H9 (cell line): Measurements from ENCODE around the gene GPC6. TPM values are rescaled to one million over a fixed set of nuclear protein-coding genes. Genes with fewer than 3 reads are reported as not detected.

Source experiments
- DNase-seq: peaks from one replicate; pipeline ENCODE4 v3.0.0-alpha.2; 2017
- H2AFZ ChIP-seq: one replicate; pipeline ENCODE4 v1.6.1; 2013; ENCODE audit warnings: mild to moderate bottlenecking, low read length, control low read depth, moderate library complexity
- H2AK5ac ChIP-seq: 2 replicates; pipeline ENCODE4 v1.6.1; 2013; ENCODE audit warnings: low read length, control low read depth, mixed read lengths; ENCODE audit not compliant: insufficient read length
- H2BK120ac ChIP-seq: one replicate; pipeline ENCODE4 v1.6.1; 2013; ENCODE audit warnings: low read depth, mild to moderate bottlenecking, low read length, control low read depth, inconsistent platforms; ENCODE audit not compliant: poor library complexity, severe bottlenecking
- H2BK12ac ChIP-seq: 2 replicates; pipeline ENCODE4 v1.6.1; 2013; ENCODE audit warnings: low read length, control low read depth, mixed read lengths, low read depth; ENCODE audit not compliant: insufficient read length
- H2BK15ac ChIP-seq: 2 replicates; pipeline ENCODE4 v1.6.1; 2013; ENCODE audit warnings: low read depth, low read length, control low read depth
- H2BK20ac ChIP-seq: one replicate; pipeline ENCODE4 v1.6.1; 2013; ENCODE audit warnings: low read depth, mild to moderate bottlenecking, low read length, control low read depth, inconsistent platforms; ENCODE audit not compliant: poor library complexity, severe bottlenecking
- H2BK5ac ChIP-seq: 2 replicates; pipeline ENCODE4 v1.6.1; 2013; ENCODE audit warnings: low read length, control low read depth, mixed read lengths; ENCODE audit not compliant: insufficient read length
- H3K14ac ChIP-seq: 2 replicates; pipeline ENCODE4 v1.6.1; 2013; ENCODE audit warnings: low read length, control low read depth; ENCODE audit not compliant: insufficient read depth
- H3K18ac ChIP-seq: 2 replicates; pipeline ENCODE4 v1.6.1; 2013; ENCODE audit warnings: low read depth, mild to moderate bottlenecking, mixed read lengths, low read length, control low read depth; ENCODE audit not compliant: insufficient read length
- H3K23ac ChIP-seq: 2 replicates; pipeline ENCODE4 v1.6.1; 2013; ENCODE audit warnings: low read length, control low read depth, mixed read lengths, low read depth; ENCODE audit not compliant: insufficient read length
- H3K23me2 ChIP-seq: 2 replicates; pipeline ENCODE4 v1.6.1; 2013; ENCODE audit warnings: low read depth, mild to moderate bottlenecking, mixed read lengths, low read length, control low read depth; ENCODE audit not compliant: insufficient read length, poor library complexity, severe bottlenecking
- H3K27ac ChIP-seq: 2 replicates; pipeline ENCODE4 v1.5.1; 2013; ENCODE audit warnings: low read length, control low read depth, mixed read lengths, low read depth; ENCODE audit not compliant: insufficient read length
- H3K27me3 ChIP-seq: 2 replicates; pipeline ENCODE4 v1.6.1; 2013; ENCODE audit warnings: low read length, control low read depth, inconsistent platforms; ENCODE audit not compliant: insufficient read depth
- H3K4ac ChIP-seq: 2 replicates; pipeline ENCODE4 v1.6.1; 2013; ENCODE audit warnings: low read depth, mild to moderate bottlenecking, control low read depth, inconsistent platforms, low read length, moderate library complexity
- H3K4me1 ChIP-seq: 2 replicates; pipeline ENCODE4 v1.6.1; 2013; ENCODE audit warnings: low read length, control low read depth, inconsistent platforms; ENCODE audit not compliant: insufficient read depth
- H3K4me2 ChIP-seq: 2 replicates; pipeline ENCODE4 v1.6.1; 2013; ENCODE audit warnings: low read length, control low read depth, mixed read lengths; ENCODE audit not compliant: insufficient read length, insufficient read depth
- H3K56ac ChIP-seq: 2 replicates; pipeline ENCODE4 v1.6.1; 2013; ENCODE audit warnings: low read depth, mild to moderate bottlenecking, mixed read lengths, low read length, control low read depth; ENCODE audit not compliant: insufficient read length
- H3K79me1 ChIP-seq: 2 replicates; pipeline ENCODE4 v1.6.1; 2013; ENCODE audit warnings: low read depth, mild to moderate bottlenecking, moderate library complexity, low read length, control low read depth, inconsistent platforms; ENCODE audit not compliant: insufficient read depth, poor library complexity, severe bottlenecking
- H3K79me2 ChIP-seq: 2 replicates; pipeline ENCODE4 v1.6.1; 2013; ENCODE audit warnings: low read length, control low read depth, inconsistent platforms; ENCODE audit not compliant: insufficient read depth
- H3K9ac ChIP-seq: 2 replicates; pipeline ENCODE4 v1.6.1; 2013; ENCODE audit warnings: low read length, control low read depth, mixed read lengths; ENCODE audit not compliant: insufficient read length; ENCODE audit errors: extremely low read depth
- H3K9me3 ChIP-seq: one replicate; pipeline ENCODE4 v1.6.1; 2013; ENCODE audit warnings: low read depth, low read length, inconsistent platforms; ENCODE audit not compliant: control insufficient read depth
- H3T11ph ChIP-seq: one replicate; pipeline ENCODE4 v1.6.1; 2013; ENCODE audit warnings: mild to moderate bottlenecking, low read length, control low read depth, inconsistent platforms
- H4K20me1 ChIP-seq: one replicate; pipeline ENCODE4 v1.6.1; 2013; ENCODE audit not compliant: control insufficient read depth, insufficient read length, insufficient read depth
- H4K5ac ChIP-seq: 2 replicates; pipeline ENCODE4 v1.6.1; 2013; ENCODE audit warnings: low read depth, mild to moderate bottlenecking, mixed read lengths, low read length, control low read depth; ENCODE audit not compliant: insufficient read length
- H4K8ac ChIP-seq: replicated peaks from 2 replicates; pipeline ENCODE4 v1.6.1; 2013; ENCODE audit warnings: low read length, control low read depth, mixed read lengths, low read depth; ENCODE audit not compliant: insufficient read length
- H4K91ac ChIP-seq: 2 replicates; pipeline ENCODE4 v1.6.1; 2013; ENCODE audit warnings: low read depth, mild to moderate bottlenecking, moderate library complexity, mixed read lengths, low read length, control low read depth; ENCODE audit not compliant: insufficient read length
- H3K27ac Mint-ChIP-seq, 3 experiments: 2 replicates in 2 of 3; 3 replicates in 1 of 3; pipeline ENCODE4 v1.8.0; 2020 to 2021; ENCODE audit warnings: mixed read lengths in 3 of 3, mild to moderate bottlenecking in 1 of 3, moderate library complexity in 1 of 3
- H3K27me3 Mint-ChIP-seq: 2 replicates; pipeline ENCODE4 v1.8.0; 2021; ENCODE audit warnings: low read depth, mild to moderate bottlenecking, moderate library complexity, mixed read lengths
- H3K36me3 Mint-ChIP-seq, 3 experiments: 2 replicates in 2 of 3; 3 replicates in 1 of 3; pipeline ENCODE4 v1.8.0; 2020 to 2021; ENCODE audit warnings: low read depth in 3 of 3, mixed read lengths in 3 of 3; ENCODE audit not compliant: insufficient read depth in 1 of 3
- H3K4me1 Mint-ChIP-seq, 2 experiments: 2 replicates each; pipeline ENCODE4 v1.8.0; 2020; ENCODE audit warnings: mixed read lengths in 2 of 2
- H3K4me3 Mint-ChIP-seq, 2 experiments: 2 replicates in 1 of 2; 3 replicates in 1 of 2; pipeline ENCODE4 v1.8.0; 2020 to 2021; ENCODE audit warnings: mild to moderate bottlenecking in 2 of 2, mixed read lengths in 2 of 2, moderate library complexity in 1 of 2
- H3K9me3 Mint-ChIP-seq, 2 experiments: 2 replicates in 1 of 2; 3 replicates in 1 of 2; pipeline ENCODE4 v1.8.0; 2020; ENCODE audit warnings: mild to moderate bottlenecking in 2 of 2, mixed read lengths in 2 of 2, moderate library complexity in 1 of 2
- CTCF ChIP-seq: fragments of 200-600 bp; sonication (generic); conservative IDR thresholded peaks from 3 replicates; pipeline ENCODE4 v1.8.0; 2021; ENCODE audit warnings: antibody characterized with exemption, mild to moderate bottlenecking
- WGBS: extraction: QIAGEN DNeasy Blood & Tissue Kit; methylation state at CpG from one replicate; pipeline ENCODE4 v1.1.7; 2013; ENCODE audit warnings: missing lambda C conversion rate, low lambda C conversion rate, mixed read lengths; ENCODE audit not compliant: insufficient read length; ENCODE audit errors: extremely low coverage; 5-methylcytosine and 5-hydroxymethylcytosine counted together
- total RNA-seq: library from RNA; stranded (reverse); gene quantifications from 2 replicates; pipeline ENCODE4 v1.2.1, GENCODE V29; 2021

Gene GPC6
- total RNA-seq, 1 experiment from 2014 or later: 15.6 TPM

DNA sequence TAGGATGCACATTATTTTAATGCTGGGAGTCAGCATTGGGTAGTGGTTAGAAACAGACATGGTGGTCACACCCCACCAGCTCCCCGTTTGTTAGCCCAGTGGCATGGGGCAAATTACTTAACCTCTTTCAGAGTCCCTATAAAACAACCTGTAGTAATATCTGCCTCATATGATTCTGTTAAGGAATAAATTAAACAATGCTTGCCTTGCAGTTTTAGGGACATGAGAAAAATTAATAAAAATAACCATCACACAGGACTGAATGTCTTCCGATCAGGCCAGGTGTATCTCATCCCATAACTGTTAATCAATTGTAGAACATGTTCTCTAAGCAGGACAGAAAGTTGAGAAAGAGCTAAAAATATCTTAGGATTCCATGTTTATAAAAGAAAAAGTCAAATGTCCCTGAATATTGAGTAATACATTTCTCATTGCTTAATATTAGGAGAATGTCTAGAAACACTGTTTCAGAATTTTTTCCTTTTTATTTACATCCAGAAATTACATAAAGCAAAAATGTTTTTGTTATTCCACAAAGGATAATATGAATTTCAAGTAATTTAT lies 196.5 kb downstream of the GPC6 start:
- H3K36me3 Mint-ChIP-seq: peaks cover 4 to 5% (median 4%) of the 10 kb centered on the region in 3 experiments; a peak in 3 of 7 replicates
- Histone ChIP-seq H3T11ph (no peak overlapping the region), H3K9me3 (no peaks in the 10 kb centered on the region), H3K23me2 (no peaks in the 10 kb centered on the region), H3K79me1 (no peaks in the 10 kb centered on the region), H3K27ac (no peak overlapping the region), H3K9ac (no peak overlapping the region), H3K4me2 (no peak overlapping the region), H2BK20ac (no peak overlapping the region), H3K14ac (no peak overlapping the region), H2BK15ac (no peak overlapping the region), H3K4me1 (peaks cover 9% of the 10 kb centered on the region), H4K20me1 (no peaks in the 10 kb centered on the region), H4K5ac (no peak overlapping the region), H2BK12ac (no peak overlapping the region), H4K91ac (no peak overlapping the region), H2AK5ac (no peak overlapping the region), H3K79me2 (peaks cover 3% of the 10 kb centered on the region; the same call in 1 of the 2 replicates), H3K4ac (no peak overlapping the region), H3K23ac (no peak overlapping the region), H3K56ac (no peak overlapping the region), H3K18ac (no peak overlapping the region), H2BK5ac (no peak overlapping the region), H2BK120ac (no peak overlapping the region), H4K8ac (no peak overlapping the region), H3K27me3 (no peaks in the 10 kb centered on the region), H2AFZ (no peak overlapping the region)
- H3K9me3 Mint-ChIP-seq: peaks cover 3 to 4% of the 10 kb centered on the region in 2 experiments; a peak in 2 of 5 replicates
- TF ChIP-seq CTCF: no peak
- peaks cover 17 to 19% of the 10 kb centered on the region in 2 experiments for H3K4me1 Mint-ChIP-seq
- no peak overlapping the region for H3K27ac Mint-ChIP-seq
- H3K27me3 Mint-ChIP-seq: no peaks in the 10 kb centered on the region
- no peak for DNase-seq
- no peak overlapping the region for H3K4me3 Mint-ChIP-seq
- WGBS: no CpG with 5 or more reads among the region's 2 CpGs
